Ishikawa (cell line): ENCODE measurements around the gene CNTN1.

Experiments
- CEBPB ChIP-seq: IDR thresholded peaks from 2 replicates; pipeline ENCODE4 v1.6.1; 2012
- CREB1 ChIP-seq: IDR thresholded peaks from 2 replicates; pipeline ENCODE4 v1.6.1; 2012; ENCODE audit warnings: low read depth
- EGR1 ChIP-seq: IDR thresholded peaks from 2 replicates; pipeline ENCODE4 v1.6.1; 2012
- EP300 ChIP-seq: IDR thresholded peaks from 2 replicates; pipeline ENCODE4 v1.6.1; 2012; ENCODE audit warnings: borderline replicate concordance
- FOXM1 ChIP-seq: IDR thresholded peaks from 2 replicates; pipeline ENCODE4 v1.6.1; 2012; ENCODE audit warnings: low read depth, borderline replicate concordance
- NFIC ChIP-seq: IDR thresholded peaks from 2 replicates; pipeline ENCODE4 v1.6.1; 2012
- RAD21 ChIP-seq: IDR thresholded peaks from 2 replicates; pipeline ENCODE4 v1.6.1; 2012; ENCODE audit warnings: low read depth
- TAF1 ChIP-seq: IDR thresholded peaks from 2 replicates; pipeline ENCODE4 v1.6.1; 2012; ENCODE audit warnings: low read depth, mild to moderate bottlenecking
- TCF12 ChIP-seq: IDR thresholded peaks from 2 replicates; pipeline ENCODE4 v1.6.1; 2012; ENCODE audit warnings: low read depth
- TEAD4 ChIP-seq: IDR thresholded peaks from 2 replicates; pipeline ENCODE4 v1.6.1; 2012
- YY1 ChIP-seq: IDR thresholded peaks from 2 replicates; pipeline ENCODE4 v1.6.1; 2012; ENCODE audit warnings: low read depth
- ZBTB7A ChIP-seq: IDR thresholded peaks from 2 replicates; pipeline ENCODE4 v1.6.1; 2012; ENCODE audit warnings: low read depth
- TF ChIP-seq, protein P1 (sequence below): IDR thresholded peaks from 2 replicates; pipeline ENCODE4 v1.6.1; 2012; ENCODE audit warnings: low read depth, mild to moderate bottlenecking
- TF ChIP-seq, protein P2 (sequence below): IDR thresholded peaks from 2 replicates; pipeline ENCODE4 v1.6.1; 2012

Gene CNTN1

DNA sequence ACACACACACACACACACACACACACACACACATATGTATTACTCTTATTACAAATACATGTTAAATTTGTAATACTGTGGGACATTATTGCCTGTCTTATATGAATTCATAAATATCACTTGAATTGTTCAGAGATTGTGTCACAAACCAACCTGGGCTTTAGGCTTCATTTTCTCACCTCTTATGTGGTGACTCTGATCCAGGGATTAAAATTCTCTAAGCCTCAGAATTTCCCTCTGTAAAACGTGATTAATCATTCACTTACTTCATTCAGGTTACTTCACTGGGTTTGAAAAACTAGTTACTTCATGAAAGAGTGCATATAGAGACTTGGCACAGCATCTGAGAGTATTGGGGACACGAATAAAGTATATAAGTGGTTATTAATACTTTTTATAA is 255.6 kb downstream of the CNTN1 start:
- TF ChIP-seq TEAD4, result peak; percentile 27; the same call in 1 of the 2 replicates
- no peak for TF ChIP-seq CEBPB

DNA sequence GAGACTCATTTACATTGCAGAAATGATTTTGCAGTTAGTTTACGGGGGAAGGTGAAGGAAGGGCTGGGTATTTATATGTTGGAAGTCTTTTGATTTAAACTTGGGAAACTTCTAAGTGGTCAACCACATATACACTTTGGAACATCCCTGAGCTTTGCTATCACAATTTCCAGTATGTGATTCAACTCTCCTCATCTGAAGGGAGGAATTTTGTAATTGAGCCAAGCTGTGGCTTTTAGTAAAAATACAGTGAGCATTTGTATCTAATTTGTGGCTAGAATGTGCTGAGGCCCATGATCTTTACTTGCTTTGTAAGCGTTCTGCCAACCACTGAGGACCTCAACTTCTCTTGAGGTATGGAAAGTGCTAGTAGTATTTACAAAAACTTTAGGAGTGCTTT is 260.8 kb downstream of the CNTN1 start:
- TF ChIP-seq, protein P1, sequence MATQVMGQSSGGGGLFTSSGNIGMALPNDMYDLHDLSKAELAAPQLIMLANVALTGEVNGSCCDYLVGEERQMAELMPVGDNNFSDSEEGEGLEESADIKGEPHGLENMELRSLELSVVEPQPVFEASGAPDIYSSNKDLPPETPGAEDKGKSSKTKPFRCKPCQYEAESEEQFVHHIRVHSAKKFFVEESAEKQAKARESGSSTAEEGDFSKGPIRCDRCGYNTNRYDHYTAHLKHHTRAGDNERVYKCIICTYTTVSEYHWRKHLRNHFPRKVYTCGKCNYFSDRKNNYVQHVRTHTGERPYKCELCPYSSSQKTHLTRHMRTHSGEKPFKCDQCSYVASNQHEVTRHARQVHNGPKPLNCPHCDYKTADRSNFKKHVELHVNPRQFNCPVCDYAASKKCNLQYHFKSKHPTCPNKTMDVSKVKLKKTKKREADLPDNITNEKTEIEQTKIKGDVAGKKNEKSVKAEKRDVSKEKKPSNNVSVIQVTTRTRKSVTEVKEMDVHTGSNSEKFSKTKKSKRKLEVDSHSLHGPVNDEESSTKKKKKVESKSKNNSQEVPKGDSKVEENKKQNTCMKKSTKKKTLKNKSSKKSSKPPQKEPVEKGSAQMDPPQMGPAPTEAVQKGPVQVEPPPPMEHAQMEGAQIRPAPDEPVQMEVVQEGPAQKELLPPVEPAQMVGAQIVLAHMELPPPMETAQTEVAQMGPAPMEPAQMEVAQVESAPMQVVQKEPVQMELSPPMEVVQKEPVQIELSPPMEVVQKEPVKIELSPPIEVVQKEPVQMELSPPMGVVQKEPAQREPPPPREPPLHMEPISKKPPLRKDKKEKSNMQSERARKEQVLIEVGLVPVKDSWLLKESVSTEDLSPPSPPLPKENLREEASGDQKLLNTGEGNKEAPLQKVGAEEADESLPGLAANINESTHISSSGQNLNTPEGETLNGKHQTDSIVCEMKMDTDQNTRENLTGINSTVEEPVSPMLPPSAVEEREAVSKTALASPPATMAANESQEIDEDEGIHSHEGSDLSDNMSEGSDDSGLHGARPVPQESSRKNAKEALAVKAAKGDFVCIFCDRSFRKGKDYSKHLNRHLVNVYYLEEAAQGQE, result no peak
- TF ChIP-seq CEBPB (no peak), TCF12 (no peak), CREB1 (no peak), RAD21 (no peak)
- TF ChIP-seq, protein P2, sequence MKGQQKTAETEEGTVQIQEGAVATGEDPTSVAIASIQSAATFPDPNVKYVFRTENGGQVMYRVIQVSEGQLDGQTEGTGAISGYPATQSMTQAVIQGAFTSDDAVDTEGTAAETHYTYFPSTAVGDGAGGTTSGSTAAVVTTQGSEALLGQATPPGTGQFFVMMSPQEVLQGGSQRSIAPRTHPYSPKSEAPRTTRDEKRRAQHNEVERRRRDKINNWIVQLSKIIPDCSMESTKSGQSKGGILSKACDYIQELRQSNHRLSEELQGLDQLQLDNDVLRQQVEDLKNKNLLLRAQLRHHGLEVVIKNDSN, result no peak

DNA sequence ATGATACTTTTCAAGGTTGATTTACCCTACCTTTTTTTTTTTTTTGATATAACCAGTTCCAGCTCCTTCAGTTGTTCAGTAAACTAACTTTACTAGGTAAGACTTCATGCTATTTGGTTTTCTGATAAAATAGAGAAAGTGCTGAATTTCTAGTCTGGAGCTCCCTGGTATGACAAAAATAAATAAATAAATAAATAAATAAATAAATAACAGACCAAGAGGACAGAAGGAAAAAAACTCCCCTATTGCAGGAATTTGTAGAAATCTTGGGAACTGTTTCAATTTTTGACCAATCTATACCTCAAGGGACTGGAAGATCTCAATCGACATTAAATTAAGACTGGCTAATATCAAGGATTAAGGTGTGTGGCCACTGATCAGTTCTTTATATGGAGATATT is 265.2 kb downstream of the CNTN1 start:
- no peak for TF ChIP-seq TAF1
- no peak for TF ChIP-seq RAD21
- TF ChIP-seq TEAD4, result no peak
- TF ChIP-seq CEBPB, result no peak
- no peak for TF ChIP-seq FOXM1
- TF ChIP-seq, protein P1, result no peak
- TF ChIP-seq, protein P2, result no peak
- no peak for TF ChIP-seq NFIC

DNA sequence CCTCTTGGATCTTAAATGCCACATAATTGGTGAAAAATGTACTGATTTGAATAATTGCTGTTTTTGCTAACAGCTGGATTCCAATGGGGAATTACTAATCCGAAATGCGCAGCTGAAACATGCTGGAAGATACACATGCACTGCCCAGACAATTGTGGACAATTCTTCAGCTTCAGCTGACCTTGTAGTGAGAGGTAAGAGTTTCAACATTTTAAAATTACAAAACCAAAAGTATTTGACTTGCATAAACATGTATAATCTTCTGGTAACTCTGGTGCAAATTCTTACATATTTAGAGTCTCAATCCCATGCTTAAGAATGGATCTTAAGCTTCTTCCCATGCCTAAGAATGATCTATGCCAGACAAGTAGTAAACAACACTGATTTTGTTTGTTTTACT is 266.8 kb downstream of the CNTN1 start:
- TF ChIP-seq EP300, result no peak
- TF ChIP-seq, protein P1, result no peak
- no peak for TF ChIP-seq EGR1
- no peak for TF ChIP-seq TEAD4
- no peak for TF ChIP-seq RAD21

DNA sequence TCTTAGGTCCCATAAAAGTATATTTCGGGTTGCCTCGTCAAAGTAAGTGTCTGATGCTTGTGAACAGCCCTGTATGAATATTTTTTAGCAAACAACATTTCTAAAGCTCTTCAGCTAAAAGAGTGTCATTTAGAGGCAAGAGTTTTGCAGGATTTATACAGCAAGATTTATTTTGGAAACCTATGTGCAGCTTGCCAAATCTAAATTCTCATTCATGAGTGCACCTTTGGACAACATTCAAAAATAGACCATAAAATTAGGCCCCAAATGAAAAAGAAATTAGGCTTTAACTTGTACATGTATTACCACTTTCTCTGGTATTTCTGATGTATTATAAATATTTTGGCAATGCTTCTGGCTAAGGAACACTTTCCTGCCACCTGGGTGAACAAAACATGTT is 271.5 kb downstream of the CNTN1 start:
- TF ChIP-seq NFIC (0 out of 2 replicates have a peak, but pooled peaks have one; percentile 4), YY1 (no peak), CEBPB (no peak), TEAD4 (no peak), ZBTB7A (no peak), FOXM1 (no peak), CREB1 (no peak)

DNA sequence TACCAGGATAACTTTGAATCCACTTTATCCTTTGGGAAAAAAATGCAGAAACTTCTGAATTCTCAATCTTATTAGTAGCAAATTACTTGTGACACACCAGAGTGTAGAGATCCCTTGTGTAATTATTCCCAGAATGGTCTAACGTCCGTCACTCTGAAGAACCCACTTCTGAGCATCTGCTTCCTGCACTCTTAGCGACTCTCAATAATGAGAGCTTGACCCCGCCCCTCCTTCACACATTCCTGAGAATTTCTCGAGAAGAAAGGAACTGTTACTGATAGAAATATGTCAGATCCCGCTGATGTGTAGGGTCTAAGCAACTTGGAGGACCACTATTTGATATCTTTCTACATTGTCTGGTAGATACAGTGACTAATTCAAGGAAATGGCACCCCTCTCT is 277.6 kb downstream of the CNTN1 start:
- TF ChIP-seq CEBPB, result no peak

DNA sequence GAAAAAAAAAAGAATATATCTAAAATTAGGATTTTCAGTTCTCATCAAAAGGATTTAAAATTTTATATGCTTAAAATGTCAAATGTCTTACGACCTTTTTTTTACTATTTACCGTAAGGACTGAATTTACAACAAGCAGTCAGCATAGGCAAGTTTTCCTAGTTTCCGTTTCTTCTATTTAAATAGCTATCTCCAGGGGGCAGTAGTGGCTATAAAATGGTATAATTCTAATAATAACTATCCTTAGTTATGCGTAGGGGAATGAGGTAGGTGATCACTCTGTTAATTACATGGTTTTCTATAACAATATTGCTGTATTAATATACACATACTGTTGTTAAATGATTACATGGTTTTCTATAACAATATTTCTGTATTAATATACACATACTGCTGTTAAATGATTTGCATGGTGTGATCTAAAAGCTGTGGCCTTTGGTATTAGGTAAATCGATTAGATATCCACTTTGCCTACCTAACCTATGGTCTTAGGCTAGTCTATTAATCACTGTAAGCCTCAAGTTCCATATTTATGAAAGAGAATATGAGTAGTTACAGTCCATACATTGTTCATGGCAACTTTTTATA is 278.2 kb downstream of the CNTN1 start:
- TF ChIP-seq EGR1 (no peak), CREB1 (no peak), RAD21 (peak; percentile 43; the same call in 1 of the 2 replicates), TEAD4 (0 out of 2 replicates have a peak, but pooled peaks have one; percentile 28)
